ENCODE results near the gene TBX21.

The TBX21 gene

DNA sequence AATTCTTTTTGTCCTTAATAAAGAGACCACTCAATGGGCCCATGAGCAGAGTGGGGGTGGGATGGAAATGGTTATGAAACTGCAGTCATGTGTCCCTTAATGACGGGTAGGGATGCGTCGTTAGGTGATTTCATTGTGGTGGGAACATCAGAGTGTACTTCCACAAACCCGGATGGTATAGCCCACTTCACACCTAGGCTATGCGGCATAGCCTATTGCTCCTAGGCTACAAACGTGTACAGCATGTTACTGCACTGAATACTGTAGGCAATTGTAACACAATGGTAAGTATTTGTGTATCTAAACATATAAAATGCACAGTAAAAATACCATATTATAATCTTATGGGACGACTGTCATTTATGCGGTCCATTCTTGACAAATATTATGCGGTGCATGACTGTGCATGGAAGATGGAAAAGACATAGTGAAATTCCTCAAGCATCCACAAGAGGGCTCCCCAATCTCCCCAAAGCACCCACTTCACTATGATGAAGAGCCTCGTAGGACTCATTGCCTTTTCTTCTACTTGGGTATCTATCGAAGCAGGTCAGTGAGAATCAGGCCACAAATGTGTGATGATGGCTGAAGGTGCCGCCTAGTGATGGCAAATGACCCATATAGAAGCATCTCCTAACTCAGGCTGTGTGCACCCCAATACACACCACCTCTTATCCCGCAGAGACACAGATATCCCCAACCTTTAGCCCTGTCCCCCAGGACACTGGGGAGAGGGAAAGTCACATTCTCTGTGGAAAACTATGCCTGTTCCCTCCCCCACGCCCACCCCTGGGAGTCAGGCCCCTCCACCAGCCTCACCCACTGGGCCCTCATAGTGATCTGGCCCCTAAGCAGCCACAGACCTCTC, 43.5 kb downstream of the TBX21 start:
- DNase-seq = peak; percentile 16

DNA sequence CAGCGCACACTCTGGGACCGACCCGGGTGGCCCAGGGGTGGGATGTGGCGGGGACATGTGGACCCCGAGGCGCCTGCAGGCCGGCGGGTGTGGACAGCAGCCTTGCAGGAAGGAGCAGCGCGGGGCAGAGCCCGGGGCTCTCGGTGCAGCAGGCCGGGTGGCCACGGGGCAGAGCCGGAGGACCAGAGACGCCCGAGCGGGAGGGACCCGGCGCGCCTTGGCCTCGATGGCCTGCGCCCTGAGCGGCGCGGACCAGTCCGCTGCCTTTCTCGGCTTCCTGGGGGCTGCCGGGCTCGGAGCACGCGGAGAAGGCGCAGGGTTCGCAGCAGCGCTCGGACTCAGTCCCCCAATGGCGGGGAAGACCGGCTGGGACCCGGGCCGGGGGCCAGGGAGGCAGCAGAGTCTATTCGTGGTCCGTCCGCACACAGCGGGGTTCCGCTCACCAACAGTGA, 45.2 kb downstream of the TBX21 start:
- DNase-seq = no peak

DNA sequence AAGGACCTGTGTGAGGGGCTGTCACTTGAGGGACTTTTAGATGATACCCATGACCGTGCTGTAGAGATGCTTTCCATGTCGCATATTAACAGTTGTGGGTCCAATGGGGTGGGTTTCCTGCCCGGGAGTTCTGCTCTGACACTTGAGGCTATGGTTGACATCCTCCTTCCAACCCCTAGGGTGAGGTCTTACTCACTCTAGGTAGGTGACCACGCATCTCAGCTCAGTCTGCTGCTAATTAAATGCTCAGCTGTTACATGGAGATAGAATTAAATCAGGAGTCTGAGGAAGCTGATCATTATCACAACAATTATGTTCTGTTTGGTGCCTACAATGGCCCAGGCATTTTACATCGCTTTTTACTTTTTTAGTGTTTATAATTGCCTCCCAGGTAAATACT, 48.4 kb downstream of the TBX21 start:
- DNase-seq = no peak

DNA sequence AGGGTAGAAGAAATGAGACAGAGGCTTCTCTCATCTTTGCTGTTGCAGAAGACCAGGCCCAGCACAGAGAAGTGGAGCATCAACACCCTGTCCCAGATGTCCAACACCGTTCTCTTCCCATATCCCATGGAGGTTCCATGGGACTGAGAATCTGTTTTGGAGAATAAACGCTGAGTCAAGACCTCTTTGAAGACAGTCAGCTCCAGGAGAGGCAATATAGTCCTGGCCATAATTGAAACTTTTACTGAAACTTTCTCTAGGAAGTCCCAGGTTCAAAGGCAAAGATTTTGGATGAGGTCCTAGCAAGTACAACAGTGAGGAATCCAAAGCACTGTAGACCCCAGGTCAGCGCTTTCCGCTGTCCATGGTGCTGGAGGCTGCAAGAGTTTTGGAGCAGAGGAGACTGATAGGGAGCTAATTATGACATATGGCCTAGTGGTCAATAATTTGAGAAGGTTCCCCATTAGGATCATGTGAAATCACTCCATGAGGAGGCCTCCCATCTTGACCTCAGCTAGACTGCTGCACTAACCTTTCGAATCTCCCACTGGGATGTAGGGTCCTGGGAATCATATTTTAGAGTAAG, 52.6 kb downstream of the TBX21 start:
- DNase-seq = no peak

DNA sequence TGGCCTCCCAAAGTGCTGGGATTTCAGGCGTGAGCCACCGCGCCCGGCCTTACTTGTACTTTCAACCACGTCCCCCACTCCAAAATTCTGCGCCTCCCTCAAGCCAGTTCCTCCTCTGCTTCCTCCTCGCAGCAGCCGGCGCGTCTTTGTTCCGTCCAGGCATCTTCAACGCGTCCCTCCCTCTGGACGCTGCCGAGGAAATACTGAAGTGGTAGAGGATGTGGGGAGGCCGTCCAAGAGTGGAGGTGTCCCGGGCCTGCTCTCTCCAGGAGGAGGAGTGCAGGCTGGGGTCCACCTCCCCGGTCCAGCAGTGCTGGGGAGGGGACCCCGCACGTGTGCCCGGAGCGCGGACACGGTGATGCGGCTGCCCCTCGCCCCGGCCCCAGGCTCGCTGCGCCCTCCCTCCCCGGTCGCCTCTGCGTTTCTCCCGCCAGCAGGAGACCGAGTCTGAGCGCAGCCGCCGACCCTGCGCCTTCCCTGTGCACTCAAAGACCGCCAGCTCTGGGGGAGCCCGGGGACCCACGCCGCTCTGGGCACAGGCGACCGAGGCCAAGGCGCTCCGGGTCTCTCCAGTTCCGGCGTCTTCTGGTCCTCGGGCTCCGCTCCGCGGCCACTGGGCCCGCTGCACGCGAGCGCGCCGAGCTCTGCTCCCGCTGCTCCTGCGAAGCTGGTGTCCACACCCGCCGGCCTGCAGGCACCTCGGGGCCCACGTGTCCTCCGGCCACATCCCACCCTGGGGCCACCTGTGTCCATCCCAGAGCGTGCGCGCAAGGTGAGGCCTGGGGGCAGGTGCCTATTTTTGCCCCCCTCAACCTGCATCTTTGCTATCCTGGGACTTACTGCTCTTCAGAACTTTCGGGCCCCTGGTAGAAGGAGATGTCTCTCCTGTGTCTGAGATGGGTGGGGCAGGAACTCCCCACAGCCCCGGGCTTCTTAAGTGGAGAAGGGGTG, 56.9 kb downstream of the TBX21 start:
- peak; percentile 63 for DNase-seq

DNA sequence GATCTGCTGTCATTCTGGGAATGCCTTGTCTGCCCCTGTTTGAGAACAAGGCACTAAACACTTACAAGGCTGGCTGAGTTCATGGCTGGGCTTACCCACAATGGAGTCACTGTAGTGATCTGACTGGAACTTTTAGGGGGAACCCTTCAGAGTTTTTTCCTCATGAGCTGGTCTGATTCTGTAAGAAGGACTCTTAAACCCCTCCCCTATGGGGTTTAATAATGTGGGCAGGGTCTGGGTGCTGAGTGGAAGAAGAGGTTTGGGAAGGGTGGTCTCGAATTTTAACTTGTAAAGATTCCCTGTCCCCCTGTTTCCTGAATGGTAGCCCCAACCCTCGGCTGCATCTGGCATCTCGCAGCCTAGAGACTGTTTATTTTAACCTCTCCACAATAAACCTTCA, 58.0 kb downstream of the TBX21 start:
- no peak for DNase-seq

DNA sequence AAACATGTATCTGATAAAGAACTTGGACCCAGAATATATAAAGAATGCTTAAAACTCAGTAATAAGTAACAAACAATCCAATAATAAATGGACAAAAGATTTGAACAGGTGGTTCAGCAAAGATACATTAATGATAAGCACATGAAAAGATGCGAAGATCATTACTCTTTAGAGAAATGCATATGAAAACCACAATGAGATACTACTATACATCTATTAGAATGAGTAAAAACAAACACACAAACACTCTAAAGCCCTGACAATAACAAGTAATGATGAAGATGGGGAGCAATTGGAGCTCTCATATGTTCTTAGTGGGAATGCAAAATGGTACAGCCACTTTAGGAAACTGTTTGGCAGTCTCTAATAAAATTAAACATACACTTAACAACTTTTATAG, 59.4 kb downstream of the TBX21 start:
- DNase-seq = no peak

DNA sequence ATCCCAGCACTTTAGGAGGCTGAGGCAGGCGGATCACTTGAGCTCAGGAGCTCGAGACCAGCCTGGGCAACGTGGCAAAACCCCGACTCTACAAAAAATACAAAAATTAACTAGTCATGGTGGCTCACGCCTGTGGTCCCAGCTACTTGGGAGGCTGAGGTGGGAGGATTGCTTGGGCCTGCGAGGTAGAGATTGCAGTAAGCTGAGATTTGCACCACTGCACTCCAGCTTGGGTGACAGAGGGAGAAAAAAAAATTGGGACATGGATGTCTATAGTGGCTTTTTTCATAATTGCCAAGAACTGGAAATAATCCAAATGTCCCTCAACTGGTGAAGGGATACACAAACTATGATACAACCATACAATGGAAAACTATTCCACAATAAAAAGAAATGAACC, 59.9 kb downstream of the TBX21 start:
- no peak for DNase-seq

Data from activated naive CD4-positive, alpha-beta T cell treated with Interleukin-2 at 50 U/mL for 16 hours (primary cell).